Activated naive CD4-positive, alpha-beta T cell treated with anti-CD3 and anti-CD28 coated beads, Interleukin-2, amount 50 U/mL, for 72 hours (primary cell): ENCODE results near the gene AGFG1. TPM values are rescaled to one million over a fixed set of nuclear protein-coding genes. Genes with fewer than 3 reads are reported as not detected.
"Not testable (repeated sequence)": the region's sequence is repeated elsewhere in the genome, so short reads cannot be mapped to it uniquely, and the experiment has no call there.

Experiments used
- ATAC-seq, 2 donors: fragments of 150-1000 bp; cut with Tn5 transposase; 2 replicates each; pipeline ENCODE4 v1.10.0; 2021; ENCODE audit warnings: mild to moderate bottlenecking in 2 of 2, moderate library complexity in 2 of 2
- DNase-seq, 2 donors: peaks; one replicate each; pipeline ENCODE4 v3.0.0; 2021 to 2022; ENCODE audit warnings: low spot score in 2 of 2
- H3K27ac Mint-ChIP-seq, 2 donors: one replicate each; pipeline ENCODE4 v1.8.0; 2022; ENCODE audit warnings: mild to moderate bottlenecking in 2 of 2, mixed read lengths in 2 of 2
- H3K36me3 Mint-ChIP-seq, 2 donors: one replicate each; pipeline ENCODE4 v1.8.0; 2022; ENCODE audit warnings: mixed read lengths in 2 of 2
- H3K9me3 Mint-ChIP-seq, 2 donors: one replicate each; pipeline ENCODE4 v1.8.0; 2022; ENCODE audit warnings: mixed read lengths in 2 of 2
- total RNA-seq, 2 donors: library from RNA; stranded (reverse); gene quantifications; one replicate each; pipeline ENCODE4 v1.2.3, GENCODE V29; 2022

The AGFG1 gene
- total RNA-seq, 2 donors from 2014 or later: 63.3 to 219 TPM

DNA sequence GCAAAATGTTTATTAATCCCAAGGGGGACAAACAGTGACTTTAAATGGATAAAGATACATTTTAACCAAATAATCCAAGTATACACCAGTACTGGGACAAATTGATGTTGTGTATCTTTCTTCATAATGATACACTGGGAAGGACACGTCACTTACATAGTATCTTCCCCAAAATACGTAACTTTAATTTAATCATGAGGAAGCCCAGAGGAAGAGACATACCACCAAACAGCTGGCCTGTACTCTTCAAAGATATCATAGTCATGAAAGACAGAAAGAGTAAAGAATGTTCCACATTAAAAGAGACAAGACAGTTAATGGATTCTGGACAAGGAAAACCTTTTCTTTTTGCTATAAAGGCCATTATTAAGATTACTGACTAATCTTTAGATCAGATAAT lies 37.1 kb downstream of the AGFG1 start:
- ATAC-seq: no peak
- H3K27ac Mint-ChIP-seq: no peak overlapping the region

DNA sequence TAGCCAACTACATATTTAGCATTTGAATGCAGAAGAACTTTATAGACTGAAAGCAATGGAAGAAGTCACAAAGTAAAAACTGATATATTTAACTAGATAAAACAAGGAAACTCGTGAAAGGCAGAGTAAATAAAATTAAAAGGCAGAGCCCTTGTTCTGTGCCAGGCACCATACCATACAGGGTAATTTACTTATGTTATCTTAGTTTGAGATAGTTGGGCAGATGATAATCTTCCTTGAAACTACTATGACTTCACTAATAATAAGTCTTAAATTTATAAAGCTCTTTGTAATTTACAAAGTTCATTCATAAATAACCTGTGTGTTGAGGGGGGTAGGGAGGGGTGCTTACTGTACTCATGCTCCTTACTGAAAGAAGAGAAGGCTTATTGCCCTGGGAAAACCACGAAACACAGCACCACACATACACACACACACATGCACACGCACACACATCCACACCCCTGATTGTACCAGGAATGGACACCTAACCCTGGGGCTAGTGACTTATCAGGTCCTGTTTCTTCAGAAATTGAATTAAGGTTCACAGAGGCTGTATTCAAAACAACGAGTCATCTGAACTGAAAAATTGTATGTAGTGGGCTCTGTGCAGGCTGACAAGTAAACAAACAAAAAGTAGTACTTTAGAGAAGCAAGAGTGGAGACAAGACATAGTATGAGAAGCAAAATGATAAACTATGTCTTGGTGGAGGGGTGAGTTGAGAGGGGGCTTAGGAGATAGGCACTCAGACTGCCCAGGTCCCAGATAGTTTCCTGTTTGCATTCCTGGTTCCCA lies 38.1 kb downstream of the AGFG1 start:
- peak in 1 of 2 donors; percentile 39 for ATAC-seq
- Mint-ChIP-seq H3K27ac (peak overlapping the region in 1 of 2 donors; percentile 66), H3K9me3 (no peaks in the 10 kb centered on the region), H3K36me3 (peaks cover 0 to 8% of the 10 kb centered on the region in 2 donors)
- DNase-seq: no peak

More for the DNA sequence above, 37.1 kb downstream of the AGFG1 start:
- Mint-ChIP-seq H3K36me3 (peaks cover 0 to 14% of the 10 kb centered on the region in 2 donors), H3K9me3 (no peaks in the 10 kb centered on the region)
- DNase-seq: no peak

- ATAC-seq: peak in 1 of 2 donors; percentile 10
- no peak overlapping the region for H3K27ac Mint-ChIP-seq
Measured at GRCh38 chr2:227510620-227510958, 38.6 kb downstream of the AGFG1 start.

DNA sequence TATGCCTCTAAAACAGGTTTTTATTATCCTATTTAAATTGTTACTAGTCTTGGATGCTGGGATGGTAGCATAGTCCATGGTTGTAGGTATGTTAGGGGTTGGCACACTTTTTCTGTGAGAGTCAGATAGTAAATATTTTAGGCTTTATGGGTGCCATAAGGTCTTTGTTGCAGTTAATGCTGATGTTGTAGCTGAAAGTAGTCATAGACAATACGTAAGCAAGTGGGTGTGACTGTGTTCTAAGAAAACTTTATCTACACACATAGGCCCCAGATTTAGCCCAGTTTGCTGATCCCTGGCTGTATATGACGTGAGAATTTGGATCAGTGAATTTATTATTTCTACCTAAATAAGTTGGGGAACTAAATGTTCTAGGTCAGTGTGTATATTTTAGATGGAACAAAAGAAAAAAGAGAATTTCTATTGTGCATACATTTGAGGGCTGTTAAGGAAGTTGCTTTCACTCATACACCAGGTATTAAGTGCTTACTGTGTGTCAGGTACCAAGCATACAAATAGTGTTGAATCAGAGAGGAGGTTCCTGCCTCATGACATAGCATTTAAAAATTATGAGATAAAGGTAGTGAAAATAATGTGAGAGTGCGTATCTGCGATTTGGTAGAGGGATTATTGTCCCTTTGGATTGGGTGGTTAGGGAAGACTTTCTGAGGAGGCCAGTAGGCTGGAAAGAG lies 39.4 kb downstream of the AGFG1 start:
- ATAC-seq (no peak), DNase-seq (no peak)
- Mint-ChIP-seq H3K27ac (peak overlapping the region in 1 of 2 donors; percentile 36), H3K9me3 (no peaks in the 10 kb centered on the region), H3K36me3 (peaks cover 0 to 8% of the 10 kb centered on the region in 2 donors)

More at GRCh38 chr2:227510620-227510958, 38.6 kb downstream of the AGFG1 start:
- Mint-ChIP-seq H3K36me3 (peaks cover 0 to 8% of the 10 kb centered on the region in 2 donors), H3K9me3 (no peaks in the 10 kb centered on the region)
- DNase-seq: no peak

DNA sequence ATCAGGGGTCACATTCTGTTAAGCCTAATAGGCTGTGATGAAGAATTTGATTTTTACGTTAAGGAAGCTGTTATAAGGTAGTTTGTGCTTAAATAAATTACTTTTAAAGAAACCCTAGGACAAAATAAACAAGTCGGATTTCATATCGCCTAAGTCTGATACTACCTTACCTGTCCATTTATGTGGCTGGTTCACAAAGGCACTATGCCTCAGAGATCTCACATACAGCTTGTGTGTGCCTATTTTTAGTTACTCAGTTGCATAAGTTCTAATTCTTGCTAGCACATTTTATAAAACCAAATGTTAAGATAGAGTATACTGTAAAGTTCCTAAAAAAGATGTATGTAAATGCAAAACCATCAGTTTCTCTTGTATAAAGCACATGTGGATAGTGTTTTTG lies 40.0 kb downstream of the AGFG1 start:
- ATAC-seq (no peak), DNase-seq (no peak)
- no peaks in the 10 kb centered on the region for H3K9me3 Mint-ChIP-seq
- H3K27ac Mint-ChIP-seq: no peak overlapping the region
- H3K36me3 Mint-ChIP-seq: peaks cover 0 to 11% of the 10 kb centered on the region in 2 donors

DNA sequence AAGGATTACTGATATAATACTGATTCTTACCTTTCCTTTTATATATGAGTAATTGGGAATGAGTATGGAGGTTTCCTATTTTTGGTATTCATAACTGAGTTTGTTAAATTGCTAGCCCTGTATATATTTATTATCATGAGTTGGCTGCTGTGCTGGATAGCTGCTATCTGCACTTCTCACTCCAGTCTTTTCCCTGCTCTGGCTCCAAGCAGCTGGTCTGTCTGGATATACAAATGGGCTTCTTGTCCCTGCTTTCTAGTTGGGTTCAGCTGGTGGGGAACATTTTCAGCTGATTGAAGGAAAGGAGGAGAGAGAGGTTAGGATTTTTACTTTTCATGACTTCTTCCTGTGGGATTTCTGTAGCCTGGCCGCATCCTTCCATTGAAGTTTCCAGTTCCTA lies 41.2 kb downstream of the AGFG1 start:
- ATAC-seq: no peak
- Mint-ChIP-seq H3K9me3 (no peaks in the 10 kb centered on the region), H3K27ac (no peak overlapping the region), H3K36me3 (peaks cover 0 to 18% of the 10 kb centered on the region in 2 donors)
- DNase-seq: no peak

- ATAC-seq: no peak
- no peak for DNase-seq
- peak overlapping the region in 1 of 2 donors; percentile 5 for H3K27ac Mint-ChIP-seq
- H3K9me3 Mint-ChIP-seq: no peaks in the 10 kb centered on the region
- H3K36me3 Mint-ChIP-seq: peaks cover 0 to 24% of the 10 kb centered on the region in 2 donors
Measured at GRCh38 chr2:227515742-227516141, 43.8 kb downstream of the AGFG1 start.

- no peaks in the 10 kb centered on the region for H3K9me3 Mint-ChIP-seq
- no peak for ATAC-seq
- H3K27ac Mint-ChIP-seq: no peak overlapping the region
- DNase-seq: no peak
- H3K36me3 Mint-ChIP-seq: peaks cover 0 to 32% of the 10 kb centered on the region in 2 donors
Measured at GRCh38 chr2:227517724-227518123, 45.8 kb downstream of the AGFG1 start.

- DNase-seq, H3K27ac Mint-ChIP-seq, H3K9me3 Mint-ChIP-seq, ATAC-seq: not testable (repeated sequence)
- peaks cover 0 to 30% of the 10 kb centered on the region in 2 donors for H3K36me3 Mint-ChIP-seq
Measured at GRCh38 chr2:227518278-227518865, 46.4 kb downstream of the AGFG1 start.

GRCh38 chr2:227521178-227521577 lies 49.2 kb downstream of the AGFG1 start:
- DNase-seq, ATAC-seq, H3K9me3 Mint-ChIP-seq: not testable (repeated sequence)
- H3K36me3 Mint-ChIP-seq: peaks cover 0 to 32% of the 10 kb centered on the region in 2 donors
- peak overlapping the region in 1 of 2 donors; percentile 9 for H3K27ac Mint-ChIP-seq

DNA sequence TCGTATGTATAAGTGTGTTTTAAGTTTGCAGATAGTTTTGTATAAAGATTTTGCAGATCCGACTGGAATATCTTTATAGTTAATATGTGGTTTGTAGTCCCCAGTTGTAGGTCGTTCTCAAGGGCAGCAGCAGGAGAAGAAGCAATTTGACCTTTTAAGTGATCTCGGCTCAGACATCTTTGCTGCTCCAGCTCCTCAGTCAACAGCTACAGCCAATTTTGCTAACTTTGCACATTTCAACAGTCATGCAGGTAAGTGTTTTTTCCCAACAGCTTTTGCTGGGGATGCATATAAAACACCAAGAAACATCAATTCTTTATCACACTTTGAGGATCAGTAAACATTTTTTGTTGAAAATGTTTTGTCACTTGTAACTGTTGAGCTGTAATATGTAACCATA lies 52.7 kb downstream of the AGFG1 start:
- H3K27ac Mint-ChIP-seq: peak overlapping the region in 1 of 2 donors; percentile 30
- no peak for DNase-seq
- H3K9me3 Mint-ChIP-seq: no peaks in the 10 kb centered on the region
- ATAC-seq: no peak
- peaks cover 0 to 30% of the 10 kb centered on the region in 2 donors for H3K36me3 Mint-ChIP-seq

DNA sequence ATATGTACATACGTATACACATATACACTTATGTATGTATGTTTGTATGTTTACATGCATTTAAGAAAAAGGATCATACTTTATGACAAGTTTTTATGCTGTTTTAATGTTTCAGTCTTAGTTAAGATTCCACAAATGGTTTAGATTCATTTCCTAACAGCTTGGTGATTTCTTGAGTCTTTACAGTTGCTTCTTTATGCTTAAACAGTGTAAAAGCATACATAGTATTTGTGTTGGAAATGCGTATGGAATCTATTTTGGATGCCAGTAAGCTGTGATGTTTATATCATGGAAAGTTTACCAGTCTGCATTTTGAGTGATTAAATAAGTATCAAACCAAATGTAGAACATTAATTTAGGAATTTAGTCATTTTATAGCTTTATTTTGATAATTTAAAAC lies 55.4 kb downstream of the AGFG1 start:
- Mint-ChIP-seq H3K27ac (no peak overlapping the region), H3K9me3 (no peaks in the 10 kb centered on the region), H3K36me3 (peaks cover 5 to 21% of the 10 kb centered on the region in 2 donors)
- ATAC-seq (no peak), DNase-seq (no peak)

GRCh38 chr2:227528803-227529202 lies 56.8 kb downstream of the AGFG1 start:
- H3K36me3 Mint-ChIP-seq: peaks cover 5 to 30% of the 10 kb centered on the region in 2 donors
- ATAC-seq (peak; percentile 20 to 75), DNase-seq (no peak)
- no peak overlapping the region for H3K27ac Mint-ChIP-seq
- no peaks in the 10 kb centered on the region for H3K9me3 Mint-ChIP-seq

DNA sequence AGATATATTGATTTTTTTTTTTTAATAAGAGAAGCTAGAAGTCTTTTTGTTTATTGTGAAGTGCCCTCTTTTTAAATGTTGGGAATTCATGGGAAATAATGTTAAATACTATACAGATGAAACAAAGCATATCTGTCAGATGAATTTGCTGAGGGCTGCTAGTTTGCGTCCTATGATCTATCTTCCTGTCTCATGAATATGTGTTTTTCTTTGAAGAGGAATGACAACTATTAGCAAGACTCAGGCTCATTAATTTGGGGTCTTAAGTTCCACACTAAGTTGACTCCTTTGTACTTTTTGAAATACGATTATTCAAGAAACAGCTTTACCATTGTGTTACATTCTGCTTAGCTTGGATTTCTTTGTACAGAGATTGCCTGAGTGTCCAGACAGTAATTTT lies 57.9 kb downstream of the AGFG1 start:
- ATAC-seq (no peak), DNase-seq (no peak)
- Mint-ChIP-seq H3K27ac (no peak overlapping the region), H3K9me3 (no peaks in the 10 kb centered on the region), H3K36me3 (peaks cover 9 to 29% of the 10 kb centered on the region in 2 donors)

DNA sequence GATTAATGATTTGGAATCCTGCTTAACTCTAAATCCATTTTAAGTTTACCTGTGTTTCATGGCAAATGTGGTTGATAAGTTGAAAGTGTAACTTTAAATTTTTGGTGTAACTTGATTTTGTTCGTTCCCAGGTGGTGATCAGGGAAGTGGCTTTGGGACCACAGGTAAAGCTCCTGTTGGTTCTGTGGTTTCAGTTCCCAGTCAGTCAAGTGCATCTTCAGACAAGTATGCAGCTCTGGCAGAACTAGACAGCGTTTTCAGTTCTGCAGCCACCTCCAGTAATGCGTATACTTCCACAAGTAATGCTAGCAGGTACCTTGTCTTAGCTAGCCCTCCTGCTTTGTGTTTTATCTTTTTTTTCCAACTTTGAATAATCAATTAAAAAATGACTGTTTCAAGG lies 62.8 kb downstream of the AGFG1 start:
- no peak for ATAC-seq
- DNase-seq: no peak
- Mint-ChIP-seq H3K9me3 (no peaks in the 10 kb centered on the region), H3K27ac (no peak overlapping the region), H3K36me3 (peaks cover 19 to 48% of the 10 kb centered on the region in 2 donors)

GRCh38 chr2:227536445-227536844 lies 64.5 kb downstream of the AGFG1 start:
- H3K9me3 Mint-ChIP-seq: peaks cover 0 to 13% of the 10 kb centered on the region in 2 donors
- H3K27ac Mint-ChIP-seq: no peak overlapping the region
- ATAC-seq (no peak), DNase-seq (no peak)
- peaks cover 29 to 61% of the 10 kb centered on the region in 2 donors for H3K36me3 Mint-ChIP-seq

DNA sequence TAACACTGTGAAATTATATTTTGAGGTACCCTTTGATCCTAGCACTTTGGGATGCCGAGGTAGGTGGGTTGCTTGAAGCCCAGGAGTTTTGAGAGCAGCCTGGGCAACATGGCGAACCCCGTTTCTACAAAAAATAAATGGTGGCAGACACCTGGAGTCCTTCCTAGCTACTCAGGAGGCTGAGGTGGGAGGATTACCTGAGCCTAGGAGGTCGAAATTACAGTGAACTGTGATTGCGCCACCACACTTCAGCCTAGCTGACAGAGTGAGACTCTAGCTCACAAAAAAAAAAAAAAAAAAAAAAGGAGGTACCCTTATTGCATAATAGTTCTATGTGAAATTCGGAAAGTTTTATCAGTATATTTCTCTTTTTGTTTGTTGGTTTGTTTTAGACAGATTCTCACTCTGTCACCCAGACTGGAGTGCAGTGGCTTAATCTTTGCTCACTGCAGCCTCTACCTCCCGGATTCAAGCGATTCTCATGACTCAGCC lies 67.6 kb downstream of the AGFG1 start:
- DNase-seq (no peak), ATAC-seq (no peak)
- Mint-ChIP-seq H3K27ac (no peak overlapping the region), H3K9me3 (peaks cover 0 to 20% of the 10 kb centered on the region in 2 donors), H3K36me3 (peaks cover 40 to 71% of the 10 kb centered on the region in 2 donors)
